Tibial artery (tissue), 4 donors: Measurements from ENCODE around the gene EMID1.
"Not testable (repeated sequence)": the region's sequence is repeated elsewhere in the genome, so short reads cannot be mapped to it uniquely, and the experiment has no call there.

Source experiments
- DNase-seq, 2 donors: peaks; one replicate each; pipeline ENCODE4 v3.0.0-alpha.2; 2019
- H3K27ac ChIP-seq, 2 donors: fragments of 200-600 bp; sonication (generic) in 1 of 2; 1 replicate in 1 of 2; 2 replicates in 1 of 2; pipeline ENCODE4 v1.5.1; 2018 to 2019; ENCODE audit warnings: mild to moderate bottlenecking in 1 of 2
- H3K27me3 ChIP-seq, 2 donors: fragments of 200-600 bp; sonication (generic) in 1 of 2; one replicate each; pipeline versions ENCODE4 v1.5.1 to v1.6.0; 2016 to 2019
- H3K36me3 ChIP-seq, 3 donors: fragments of 200-600 bp; sonication (generic) in 2 of 3; one replicate each; pipeline ENCODE4 v1.5.1; 2016 to 2019; ENCODE audit warnings: mild to moderate bottlenecking in 2 of 3
- H3K4me1 ChIP-seq, 4 donors: fragments of 200-600 bp; sonication (generic) in 2 of 4; 1 replicate in 3 of 4; 2 replicates in 1 of 4; pipeline ENCODE4 v1.5.1; 2016 to 2019
- H3K4me3 ChIP-seq, 2 donors: fragments of 200-600 bp; sonication (generic) in 1 of 2; 1 replicate in 1 of 2; 2 replicates in 1 of 2; pipeline ENCODE4 v1.5.1; 2018 to 2019; ENCODE audit warnings: mild to moderate bottlenecking in 2 of 2
- H3K9me3 ChIP-seq, 3 donors: fragments of 200-600 bp; sonication (generic) in 1 of 3; one replicate each; pipeline ENCODE4 v1.5.1; 2016 to 2019
- intact Hi-C: fragments of 100-400 bp; cut with DNase I; formaldehyde crosslinking; loops from one replicate; pipeline ENCODE4 v1.15.0; 2023; ENCODE audit warnings: low total_unique reads
- TF ChIP-seq, protein P1 (sequence below), 2 experiments: fragments of 200-600 bp in 1 of 2; fragments of 450-650 bp in 1 of 2; IDR thresholded peaks; one replicate each; pipeline ENCODE4 v1.5.1; 2017 to 2019; ENCODE audit warnings: antibody characterized with exemption in 2 of 2, mild to moderate bottlenecking in 1 of 2, moderate library complexity in 1 of 2

Gene EMID1

GRCh38 chr22:29231971-29232959, 26.6 kb downstream of the EMID1 start:
- intact Hi-C loops: no loop called here
- Histone ChIP-seq H3K4me1 (peaks cover 0 to 5% (median 0%) of the 10 kb centered on the region in 4 donors), H3K9me3 (no peaks in the 10 kb centered on the region), H3K27ac (no peak overlapping the region), H3K36me3 (no peaks in the 10 kb centered on the region), H3K4me3 (no peak overlapping the region), H3K27me3 (peaks cover 0 to 9% of the 10 kb centered on the region in 2 donors)
- DNase-seq: no peak
- TF ChIP-seq, protein P1, sequence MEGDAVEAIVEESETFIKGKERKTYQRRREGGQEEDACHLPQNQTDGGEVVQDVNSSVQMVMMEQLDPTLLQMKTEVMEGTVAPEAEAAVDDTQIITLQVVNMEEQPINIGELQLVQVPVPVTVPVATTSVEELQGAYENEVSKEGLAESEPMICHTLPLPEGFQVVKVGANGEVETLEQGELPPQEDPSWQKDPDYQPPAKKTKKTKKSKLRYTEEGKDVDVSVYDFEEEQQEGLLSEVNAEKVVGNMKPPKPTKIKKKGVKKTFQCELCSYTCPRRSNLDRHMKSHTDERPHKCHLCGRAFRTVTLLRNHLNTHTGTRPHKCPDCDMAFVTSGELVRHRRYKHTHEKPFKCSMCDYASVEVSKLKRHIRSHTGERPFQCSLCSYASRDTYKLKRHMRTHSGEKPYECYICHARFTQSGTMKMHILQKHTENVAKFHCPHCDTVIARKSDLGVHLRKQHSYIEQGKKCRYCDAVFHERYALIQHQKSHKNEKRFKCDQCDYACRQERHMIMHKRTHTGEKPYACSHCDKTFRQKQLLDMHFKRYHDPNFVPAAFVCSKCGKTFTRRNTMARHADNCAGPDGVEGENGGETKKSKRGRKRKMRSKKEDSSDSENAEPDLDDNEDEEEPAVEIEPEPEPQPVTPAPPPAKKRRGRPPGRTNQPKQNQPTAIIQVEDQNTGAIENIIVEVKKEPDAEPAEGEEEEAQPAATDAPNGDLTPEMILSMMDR (IDR thresholded peaks at IDR 0.05): no peak

DNA sequence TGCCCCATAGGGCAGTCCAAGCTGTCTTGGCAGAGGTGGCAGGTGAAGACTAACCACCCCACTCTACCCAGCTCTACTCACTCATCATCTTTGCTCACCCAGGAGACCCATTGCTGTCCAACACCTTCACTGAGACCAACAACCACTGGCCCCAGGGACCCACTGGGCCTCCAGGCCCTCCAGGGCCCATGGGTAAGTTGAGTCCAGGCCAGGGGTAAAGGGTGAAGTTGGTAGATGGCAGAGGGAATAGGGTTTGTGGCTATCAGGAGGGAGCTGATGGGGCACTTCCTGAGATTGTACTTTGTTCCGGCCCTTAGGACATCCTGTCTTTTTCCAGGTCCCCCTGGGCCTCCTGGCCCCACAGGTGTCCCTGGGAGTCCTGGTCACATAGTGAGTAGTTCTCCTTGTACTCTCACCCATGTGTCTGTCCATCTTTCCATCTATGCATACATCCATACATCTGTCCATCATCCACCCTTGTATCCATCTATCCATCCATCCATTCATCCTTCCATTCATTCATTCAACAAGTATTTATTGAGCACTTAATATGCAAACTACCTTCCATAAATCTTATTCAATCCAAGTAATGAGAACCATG, 27.7 kb downstream of the EMID1 start:
- Histone ChIP-seq H3K4me3 (no peak overlapping the region), H3K36me3 (no peaks in the 10 kb centered on the region), H3K27ac (no peak overlapping the region), H3K9me3 (no peaks in the 10 kb centered on the region), H3K27me3 (peaks cover 0 to 9% of the 10 kb centered on the region in 2 donors), H3K4me1 (peaks cover 0 to 5% (median 0%) of the 10 kb centered on the region in 4 donors)
- intact Hi-C loops: no loop called here
- no peak for DNase-seq
- TF ChIP-seq, protein P1 (IDR thresholded peaks at IDR 0.05): no peak

DNA sequence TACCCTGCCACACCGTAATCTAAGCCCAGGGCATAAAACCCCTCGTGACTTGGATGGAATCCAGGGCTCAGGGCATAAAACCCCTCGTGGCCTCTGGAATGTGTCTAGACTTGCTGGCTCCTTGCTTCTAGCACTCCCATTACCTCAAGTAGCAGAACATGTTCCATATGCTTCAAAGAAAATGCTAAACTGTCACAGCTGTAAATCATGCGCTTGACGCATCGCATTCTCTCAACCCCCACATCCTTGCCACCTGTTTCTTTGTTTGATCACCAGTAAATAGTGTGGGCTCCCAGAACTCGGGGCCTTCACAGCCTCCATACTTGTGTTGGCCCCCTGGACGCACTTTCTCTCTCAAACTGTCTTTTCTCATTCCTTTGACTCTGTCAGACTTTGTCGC, 34.8 kb downstream of the EMID1 start:
- H3K4me1 ChIP-seq, H3K4me3 ChIP-seq, intact Hi-C loops, H3K27ac ChIP-seq, H3K27me3 ChIP-seq, H3K36me3 ChIP-seq, DNase-seq: not testable (repeated sequence)
- peaks cover 0 to 15% (median 8%) of the 10 kb centered on the region in 3 donors for H3K9me3 ChIP-seq

DNA sequence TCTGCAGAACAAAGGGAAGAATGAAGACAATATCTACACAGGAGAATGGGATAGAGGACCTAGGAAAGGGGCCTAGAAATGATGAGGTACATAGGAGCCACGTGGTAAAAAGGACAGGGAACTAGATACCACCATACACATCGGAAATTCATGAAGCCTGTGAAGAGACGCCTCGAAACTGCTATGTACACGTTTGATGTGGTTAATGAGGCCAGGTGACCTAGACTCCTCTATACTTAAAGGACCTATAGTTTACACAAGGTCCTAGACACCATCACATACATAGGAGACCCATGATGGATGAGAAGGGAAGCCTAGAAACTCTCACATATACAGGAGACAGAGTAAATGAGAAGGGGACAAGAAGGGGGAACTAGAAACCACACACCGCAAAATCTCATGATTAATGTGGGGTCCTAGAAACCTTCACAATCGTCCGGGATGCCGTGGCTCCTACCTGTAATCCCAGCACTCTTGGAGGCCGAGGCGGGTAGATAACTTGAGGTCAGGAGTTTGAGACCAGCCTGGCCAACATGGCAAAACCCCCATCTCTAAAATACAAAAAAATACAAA, 38.3 kb downstream of the EMID1 start:
- DNase-seq: no peak
- Histone ChIP-seq H3K9me3 (peaks cover 0 to 15% (median 8%) of the 10 kb centered on the region in 3 donors), H3K27me3 (peaks cover 0 to 6% of the 10 kb centered on the region in 2 donors), H3K36me3 (no peaks in the 10 kb centered on the region), H3K4me3 (no peak overlapping the region), H3K4me1 (no peaks in the 10 kb centered on the region), H3K27ac (no peak overlapping the region)
- TF ChIP-seq, protein P1 (IDR thresholded peaks at IDR 0.05): no peak
- intact Hi-C loops: no loop called here

DNA sequence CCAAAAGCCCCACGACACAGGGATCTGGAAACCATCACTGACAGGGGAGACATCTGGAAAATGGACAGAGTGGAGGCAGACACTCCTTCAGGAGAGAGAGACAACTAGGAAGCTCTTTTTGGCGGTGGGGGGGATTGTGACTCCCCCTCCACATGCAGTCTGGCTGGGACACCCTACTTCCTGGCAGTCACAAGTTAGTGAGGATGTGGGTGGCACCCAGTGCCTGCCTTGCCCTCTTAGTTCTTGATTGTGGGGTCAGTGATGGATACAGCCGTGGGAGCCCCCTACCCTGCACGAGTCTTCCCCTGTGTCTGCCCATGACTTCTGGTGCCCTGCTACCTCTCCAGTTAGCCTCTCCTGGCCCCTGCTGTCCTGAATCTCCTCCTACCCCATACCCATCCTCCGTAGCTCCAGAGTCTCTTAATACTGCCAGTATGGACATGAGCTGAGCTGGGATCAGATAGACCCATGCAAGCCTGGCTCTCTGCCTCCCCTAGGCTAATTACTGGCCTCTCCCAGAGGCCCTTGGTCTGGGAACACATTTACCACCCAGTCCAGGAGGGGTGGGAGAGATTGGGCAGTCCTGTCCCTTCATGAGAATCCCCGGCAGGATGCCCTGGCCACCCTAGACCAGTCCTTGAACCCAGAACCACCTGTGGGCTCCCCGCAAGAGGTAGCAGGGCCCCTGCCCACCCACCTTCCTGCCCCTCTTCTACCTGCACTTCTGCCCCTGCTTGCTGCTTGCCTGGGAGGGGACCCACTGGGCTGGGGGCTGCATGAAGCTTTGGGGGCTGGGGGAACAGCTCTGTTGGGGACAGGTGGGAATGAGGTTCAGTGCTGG, 39.3 kb downstream of the EMID1 start:
- no peak for DNase-seq
- Histone ChIP-seq H3K36me3 (no peaks in the 10 kb centered on the region), H3K27ac (no peak overlapping the region), H3K9me3 (peaks cover 0 to 9% (median 8%) of the 10 kb centered on the region in 3 donors), H3K4me3 (no peak overlapping the region), H3K27me3 (peaks cover 0 to 6% of the 10 kb centered on the region in 2 donors), H3K4me1 (no peaks in the 10 kb centered on the region)
- TF ChIP-seq, protein P1 (IDR thresholded peaks at IDR 0.05): no peak
- intact Hi-C loops: no loop called here
